ENCODE results near the gene TP63.

TP63 gene

GRCh38 chr3:189841473-189842205, 210.4 kb downstream of the TP63 start:
- Histone ChIP-seq H3K27ac (ENCODE audit: low read depth, low read length) (no peak overlapping the region), H3K4me1 (ENCODE audit: control insufficient read depth in 5 of 5, insufficient read depth in 5 of 5, low read length in 5 of 5) (peaks cover 0 to 3% (median 0%) of the 10 kb centered on the region in 5 donors), H3K27me3 (ENCODE audit: control insufficient read depth in 5 of 5, insufficient read depth in 4 of 5, low read length in 5 of 5) (no peaks in the 10 kb centered on the region), H3K9ac (ENCODE audit: low read length in 5 of 5) (no peak overlapping the region), H3K4me3 (ENCODE audit: low read depth in 1 of 5, low read length in 5 of 5) (no peak overlapping the region), H3K9me3 (ENCODE audit: control insufficient read depth in 5 of 5, low read length in 5 of 5) (no peaks in the 10 kb centered on the region), H3K36me3 (ENCODE audit: control insufficient read depth in 5 of 5, insufficient read depth in 5 of 5, low read length in 5 of 5) (no peaks in the 10 kb centered on the region)

GRCh38 chr3:189842681-189843602, 211.8 kb downstream of the TP63 start:
- Histone ChIP-seq H3K9ac (ENCODE audit: low read length in 5 of 5) (no peak overlapping the region), H3K4me3 (ENCODE audit: low read depth in 1 of 5, low read length in 5 of 5) (no peak overlapping the region), H3K36me3 (ENCODE audit: control insufficient read depth in 5 of 5, insufficient read depth in 5 of 5, low read length in 5 of 5) (no peaks in the 10 kb centered on the region), H3K27ac (ENCODE audit: low read depth, low read length) (no peak overlapping the region), H3K4me1 (ENCODE audit: control insufficient read depth in 5 of 5, insufficient read depth in 5 of 5, low read length in 5 of 5) (peaks cover 0 to 3% (median 0%) of the 10 kb centered on the region in 5 donors), H3K27me3 (ENCODE audit: control insufficient read depth in 5 of 5, insufficient read depth in 4 of 5, low read length in 5 of 5) (no peaks in the 10 kb centered on the region), H3K9me3 (ENCODE audit: control insufficient read depth in 5 of 5, low read length in 5 of 5) (no peaks in the 10 kb centered on the region)

DNA sequence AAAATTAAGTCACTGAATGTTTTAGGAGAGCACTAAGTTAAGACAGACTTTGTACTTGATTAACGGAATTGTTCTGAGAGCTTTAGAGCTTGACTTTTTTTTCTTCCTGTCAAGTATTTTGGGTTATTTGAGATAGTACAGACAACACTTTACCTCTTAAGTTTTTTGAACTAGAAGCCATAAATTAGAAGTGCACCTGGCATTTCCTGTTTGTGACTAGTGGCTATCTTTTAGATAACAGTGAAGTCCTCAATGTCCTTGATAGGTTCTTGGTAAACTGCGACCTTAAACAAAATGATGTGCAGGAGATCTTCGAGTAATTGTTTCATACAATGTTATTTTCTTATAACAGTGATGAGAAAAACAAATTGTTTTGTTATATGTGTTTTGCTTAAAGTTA, 213.9 kb downstream of the TP63 start:
- H3K36me3 ChIP-seq (ENCODE audit: control insufficient read depth in 5 of 5, insufficient read depth in 5 of 5, low read length in 5 of 5) = no peaks in the 10 kb centered on the region

GRCh38 chr3:189848395-189849040, 217.3 kb downstream of the TP63 start:
- H3K9me3 ChIP-seq (ENCODE audit: control insufficient read depth in 5 of 5, low read length in 5 of 5) = peaks cover 0 to 2% (median 0%) of the 10 kb centered on the region in 5 donors
- no peak overlapping the region for H3K4me3 ChIP-seq (ENCODE audit: low read depth in 1 of 5, low read length in 5 of 5)
- no peak overlapping the region for H3K27ac ChIP-seq (ENCODE audit: low read depth, low read length)
- no peak overlapping the region for H3K9ac ChIP-seq (ENCODE audit: low read length in 5 of 5)
- H3K36me3 ChIP-seq (ENCODE audit: control insufficient read depth in 5 of 5, insufficient read depth in 5 of 5, low read length in 5 of 5) = no peaks in the 10 kb centered on the region
- H3K27me3 ChIP-seq (ENCODE audit: control insufficient read depth in 5 of 5, insufficient read depth in 4 of 5, low read length in 5 of 5) = no peaks in the 10 kb centered on the region
- H3K4me1 ChIP-seq (ENCODE audit: control insufficient read depth in 5 of 5, insufficient read depth in 5 of 5, low read length in 5 of 5) = no peaks in the 10 kb centered on the region

More for the DNA sequence above, 213.9 kb downstream of the TP63 start:
- Histone ChIP-seq H3K27ac (ENCODE audit: low read depth, low read length) (no peak overlapping the region), H3K9me3 (ENCODE audit: control insufficient read depth in 5 of 5, low read length in 5 of 5) (no peaks in the 10 kb centered on the region), H3K27me3 (ENCODE audit: control insufficient read depth in 5 of 5, insufficient read depth in 4 of 5, low read length in 5 of 5) (no peaks in the 10 kb centered on the region), H3K9ac (ENCODE audit: low read length in 5 of 5) (no peak overlapping the region), H3K4me1 (ENCODE audit: control insufficient read depth in 5 of 5, insufficient read depth in 5 of 5, low read length in 5 of 5) (no peaks in the 10 kb centered on the region), H3K4me3 (ENCODE audit: low read depth in 1 of 5, low read length in 5 of 5) (no peak overlapping the region)

GRCh38 chr3:189849262-189849661, 218.1 kb downstream of the TP63 start:
- Histone ChIP-seq H3K9me3 (ENCODE audit: control insufficient read depth in 5 of 5, low read length in 5 of 5) (peaks cover 0 to 2% (median 0%) of the 10 kb centered on the region in 5 donors), H3K27me3 (ENCODE audit: control insufficient read depth in 5 of 5, insufficient read depth in 4 of 5, low read length in 5 of 5) (no peaks in the 10 kb centered on the region), H3K36me3 (ENCODE audit: control insufficient read depth in 5 of 5, insufficient read depth in 5 of 5, low read length in 5 of 5) (no peaks in the 10 kb centered on the region), H3K4me1 (ENCODE audit: control insufficient read depth in 5 of 5, insufficient read depth in 5 of 5, low read length in 5 of 5) (no peaks in the 10 kb centered on the region), H3K9ac (ENCODE audit: low read length in 5 of 5) (no peak overlapping the region), H3K27ac (ENCODE audit: low read depth, low read length) (no peak overlapping the region), H3K4me3 (ENCODE audit: low read depth in 1 of 5, low read length in 5 of 5) (no peak overlapping the region)

DNA sequence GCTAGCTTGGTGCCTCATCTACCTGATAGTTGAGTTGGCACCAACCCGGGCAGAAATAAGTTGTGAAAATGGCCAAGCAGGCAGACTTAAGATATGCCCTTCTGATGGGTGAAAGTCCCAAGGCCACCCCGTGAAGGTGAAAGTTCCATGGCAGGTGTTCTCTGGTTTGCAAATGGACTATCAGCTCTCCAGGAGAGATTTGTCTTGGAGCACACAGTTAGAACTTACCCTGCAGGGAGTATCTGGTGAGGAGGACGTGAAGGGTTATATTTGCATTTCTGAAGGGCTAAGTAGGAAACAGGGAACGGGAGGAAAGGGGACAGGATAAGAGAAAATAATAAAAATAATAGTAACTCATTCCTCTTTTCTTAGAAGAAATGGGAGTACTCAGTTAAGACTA, 220.5 kb downstream of the TP63 start:
- Histone ChIP-seq H3K36me3 (ENCODE audit: control insufficient read depth in 5 of 5, insufficient read depth in 5 of 5, low read length in 5 of 5) (no peaks in the 10 kb centered on the region), H3K4me3 (ENCODE audit: low read depth in 1 of 5, low read length in 5 of 5) (no peak overlapping the region), H3K9me3 (ENCODE audit: control insufficient read depth in 5 of 5, low read length in 5 of 5) (peaks cover 0 to 2% (median 0%) of the 10 kb centered on the region in 5 donors), H3K4me1 (ENCODE audit: control insufficient read depth in 5 of 5, insufficient read depth in 5 of 5, low read length in 5 of 5) (no peaks in the 10 kb centered on the region), H3K27ac (ENCODE audit: low read depth, low read length) (no peak overlapping the region), H3K27me3 (ENCODE audit: control insufficient read depth in 5 of 5, insufficient read depth in 4 of 5, low read length in 5 of 5) (no peaks in the 10 kb centered on the region), H3K9ac (ENCODE audit: low read length in 5 of 5) (no peak overlapping the region)

DNA sequence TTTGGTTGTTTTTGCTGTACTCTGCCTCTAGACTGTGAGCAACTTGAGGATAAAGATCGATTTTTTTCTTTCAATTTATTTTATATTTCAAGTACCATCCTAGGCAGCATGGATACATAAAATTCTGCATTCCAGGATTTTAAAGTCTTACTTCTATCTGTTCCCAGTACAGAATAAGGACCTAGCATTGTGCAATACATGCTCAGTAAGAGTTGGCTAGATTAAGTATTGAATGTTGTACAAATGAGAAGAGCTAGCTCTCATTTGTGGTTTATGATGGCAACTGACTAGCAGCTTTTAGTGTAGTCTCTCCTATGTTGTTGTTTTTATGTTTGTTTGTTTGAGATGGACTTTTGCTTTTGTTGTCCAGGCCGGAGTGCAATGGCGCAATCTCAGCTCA, 222.7 kb downstream of the TP63 start:
- Histone ChIP-seq H3K27ac (ENCODE audit: low read depth, low read length) (no peak overlapping the region), H3K4me3 (ENCODE audit: low read depth in 1 of 5, low read length in 5 of 5) (no peak overlapping the region), H3K9ac (ENCODE audit: low read length in 5 of 5) (no peak overlapping the region), H3K4me1 (ENCODE audit: control insufficient read depth in 5 of 5, insufficient read depth in 5 of 5, low read length in 5 of 5) (no peaks in the 10 kb centered on the region), H3K9me3 (ENCODE audit: control insufficient read depth in 5 of 5, low read length in 5 of 5) (peaks cover 0 to 2% (median 0%) of the 10 kb centered on the region in 5 donors), H3K27me3 (ENCODE audit: control insufficient read depth in 5 of 5, insufficient read depth in 4 of 5, low read length in 5 of 5) (no peaks in the 10 kb centered on the region), H3K36me3 (ENCODE audit: control insufficient read depth in 5 of 5, insufficient read depth in 5 of 5, low read length in 5 of 5) (no peaks in the 10 kb centered on the region)

- H3K9me3 ChIP-seq (ENCODE audit: control insufficient read depth in 5 of 5, low read length in 5 of 5) = peaks cover 0 to 2% (median 0%) of the 10 kb centered on the region in 5 donors
Measured at GRCh38 chr3:189860296-189860695, 229.1 kb downstream of the TP63 start.

GRCh38 chr3:189862385-189862998, 231.3 kb downstream of the TP63 start:
- Histone ChIP-seq H3K9me3 (ENCODE audit: control insufficient read depth in 5 of 5, low read length in 5 of 5) (peaks cover 0 to 2% (median 0%) of the 10 kb centered on the region in 5 donors), H3K4me3 (ENCODE audit: low read depth in 1 of 5, low read length in 5 of 5) (no peak overlapping the region), H3K36me3 (ENCODE audit: control insufficient read depth in 5 of 5, insufficient read depth in 5 of 5, low read length in 5 of 5) (no peaks in the 10 kb centered on the region), H3K27me3 (ENCODE audit: control insufficient read depth in 5 of 5, insufficient read depth in 4 of 5, low read length in 5 of 5) (no peaks in the 10 kb centered on the region), H3K4me1 (ENCODE audit: control insufficient read depth in 5 of 5, insufficient read depth in 5 of 5, low read length in 5 of 5) (peaks cover 0 to 10% (median 3%) of the 10 kb centered on the region in 5 donors), H3K27ac (ENCODE audit: low read depth, low read length) (no peak overlapping the region), H3K9ac (ENCODE audit: low read length in 5 of 5) (no peak overlapping the region)

More at GRCh38 chr3:189860296-189860695, 229.1 kb downstream of the TP63 start:
- no peaks in the 10 kb centered on the region for H3K27me3 ChIP-seq (ENCODE audit: control insufficient read depth in 5 of 5, insufficient read depth in 4 of 5, low read length in 5 of 5)
- no peak overlapping the region for H3K4me3 ChIP-seq (ENCODE audit: low read depth in 1 of 5, low read length in 5 of 5)
- H3K9ac ChIP-seq (ENCODE audit: low read length in 5 of 5) = no peak overlapping the region
- H3K27ac ChIP-seq (ENCODE audit: low read depth, low read length) = no peak overlapping the region
- H3K36me3 ChIP-seq (ENCODE audit: control insufficient read depth in 5 of 5, insufficient read depth in 5 of 5, low read length in 5 of 5) = no peaks in the 10 kb centered on the region
- H3K4me1 ChIP-seq (ENCODE audit: control insufficient read depth in 5 of 5, insufficient read depth in 5 of 5, low read length in 5 of 5) = peaks cover 0 to 10% (median 3%) of the 10 kb centered on the region in 5 donors
